Measurements from ENCODE around the gene SLC2A8. TPM values are rescaled to one million over a fixed set of nuclear protein-coding genes. Genes with fewer than 3 reads are reported as not detected.

SLC2A8 gene
- total RNA-seq, 3 donors from 2014 or later: 1.9 to 3.2 (median 3.0) TPM

- DNase-seq (no peak), ATAC-seq (no peak)
- Mint-ChIP-seq H3K4me3 (no peak overlapping the region), H3K9me3 (no peaks in the 10 kb centered on the region), H3K36me3 (ENCODE audit: insufficient read depth) (no peaks in the 10 kb centered on the region), H3K4me1 (ENCODE audit: low read depth) (peaks cover 3% of the 10 kb centered on the region), H3K27me3 (ENCODE audit: low read depth) (peaks cover 30% of the 10 kb centered on the region)
Measured at GRCh38 chr9:127365461-127365860, 31.5 kb upstream of the SLC2A8 start.

GRCh38 chr9:127366594-127366993, 30.4 kb upstream of the SLC2A8 start:
- Mint-ChIP-seq H3K27me3 (ENCODE audit: low read depth) (peaks cover 40% of the 10 kb centered on the region), H3K4me3 (no peak overlapping the region), H3K9me3 (no peaks in the 10 kb centered on the region), H3K36me3 (ENCODE audit: insufficient read depth) (no peaks in the 10 kb centered on the region), H3K4me1 (ENCODE audit: low read depth) (peaks cover under 1% of the 10 kb centered on the region)
- DNase-seq (no peak), ATAC-seq (no peak)

- no peaks in the 10 kb centered on the region for H3K4me1 Mint-ChIP-seq (ENCODE audit: low read depth)
- ATAC-seq (no peak), DNase-seq (no peak)
- H3K9me3 Mint-ChIP-seq: no peaks in the 10 kb centered on the region
- peaks cover 48% of the 10 kb centered on the region for H3K27me3 Mint-ChIP-seq (ENCODE audit: low read depth)
- H3K36me3 Mint-ChIP-seq (ENCODE audit: insufficient read depth): no peaks in the 10 kb centered on the region
- no peak overlapping the region for H3K4me3 Mint-ChIP-seq
Measured at GRCh38 chr9:127368852-127369402, 28.0 kb upstream of the SLC2A8 start.

DNA sequence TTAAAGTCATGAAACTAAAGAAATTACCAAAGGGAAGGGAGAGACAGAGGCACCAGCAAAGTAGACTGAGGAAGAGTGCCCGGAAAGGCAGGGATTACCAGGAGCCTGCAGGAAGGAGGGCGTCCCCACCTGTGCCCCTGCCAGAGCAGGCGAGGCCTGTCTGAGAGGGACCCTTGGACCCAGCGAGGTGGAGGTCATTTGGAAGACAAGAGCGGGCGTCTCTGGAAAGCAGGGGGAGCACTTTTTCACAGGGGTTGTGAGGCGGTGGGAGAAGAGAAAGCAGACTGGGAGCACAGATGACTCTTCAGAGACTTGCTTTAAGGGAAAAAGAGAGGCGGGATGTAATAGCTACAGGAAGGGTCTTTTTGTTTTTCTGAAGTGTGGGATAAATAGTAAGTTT, 27.5 kb upstream of the SLC2A8 start:
- Mint-ChIP-seq H3K36me3 (ENCODE audit: insufficient read depth) (no peaks in the 10 kb centered on the region), H3K4me3 (no peak overlapping the region), H3K9me3 (no peaks in the 10 kb centered on the region), H3K4me1 (ENCODE audit: low read depth) (no peaks in the 10 kb centered on the region), H3K27me3 (ENCODE audit: low read depth) (peaks cover 51% of the 10 kb centered on the region)
- no peak for ATAC-seq
- no peak for DNase-seq

- Mint-ChIP-seq H3K4me1 (ENCODE audit: low read depth) (no peaks in the 10 kb centered on the region), H3K36me3 (ENCODE audit: insufficient read depth) (no peaks in the 10 kb centered on the region), H3K27me3 (ENCODE audit: low read depth) (peaks cover 53% of the 10 kb centered on the region), H3K9me3 (no peaks in the 10 kb centered on the region), H3K4me3 (no peak overlapping the region)
- no peak for ATAC-seq
- DNase-seq: no peak
Measured at GRCh38 chr9:127370147-127370579, 26.8 kb upstream of the SLC2A8 start.

- H3K9me3 Mint-ChIP-seq: no peaks in the 10 kb centered on the region
- H3K27me3 Mint-ChIP-seq (ENCODE audit: low read depth): peaks cover 61% of the 10 kb centered on the region
- ATAC-seq (no peak), DNase-seq (no peak)
- H3K4me3 Mint-ChIP-seq: no peak overlapping the region
- no peaks in the 10 kb centered on the region for H3K4me1 Mint-ChIP-seq (ENCODE audit: low read depth)
- H3K36me3 Mint-ChIP-seq (ENCODE audit: insufficient read depth): no peaks in the 10 kb centered on the region
Measured at GRCh38 chr9:127370672-127371648, 26.0 kb upstream of the SLC2A8 start.

GRCh38 chr9:127380479-127380878, 16.5 kb upstream of the SLC2A8 start:
- Mint-ChIP-seq H3K4me3 (no peak overlapping the region), H3K36me3 (ENCODE audit: insufficient read depth) (peaks cover 2% of the 10 kb centered on the region), H3K9me3 (peaks cover 10% of the 10 kb centered on the region), H3K27me3 (ENCODE audit: low read depth) (peaks cover 57% of the 10 kb centered on the region), H3K4me1 (ENCODE audit: low read depth) (no peaks in the 10 kb centered on the region)
- DNase-seq (no peak), ATAC-seq (no peak)

DNA sequence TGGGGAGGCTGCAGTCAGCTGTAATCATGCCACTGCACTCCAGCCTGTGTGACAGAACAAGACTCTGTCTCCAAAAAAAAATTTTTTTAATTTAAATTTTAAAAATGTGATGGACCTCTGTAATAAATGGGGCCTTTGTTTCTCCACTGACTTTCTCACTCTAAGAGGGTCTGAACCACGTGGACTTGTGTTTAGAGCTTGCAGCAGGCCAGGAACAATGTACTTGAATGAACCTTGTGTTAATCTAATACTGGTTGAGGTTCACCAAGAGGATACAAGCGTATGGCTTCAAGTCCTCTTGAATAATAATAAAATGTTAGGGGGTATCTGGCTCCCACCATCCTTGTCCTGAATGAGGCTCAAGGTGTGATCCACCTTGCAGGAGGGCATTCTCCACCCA, 14.4 kb upstream of the SLC2A8 start:
- Mint-ChIP-seq H3K27me3 (ENCODE audit: low read depth) (peaks cover 63% of the 10 kb centered on the region), H3K9me3 (peaks cover 10% of the 10 kb centered on the region), H3K36me3 (ENCODE audit: insufficient read depth) (peaks cover 2% of the 10 kb centered on the region), H3K4me1 (ENCODE audit: low read depth) (no peaks in the 10 kb centered on the region), H3K4me3 (no peak overlapping the region)
- DNase-seq (no peak), ATAC-seq (no peak)

GRCh38 chr9:127384016-127384730, 12.8 kb upstream of the SLC2A8 start:
- H3K27me3 Mint-ChIP-seq (ENCODE audit: low read depth): peaks cover 61% of the 10 kb centered on the region
- peaks cover 15% of the 10 kb centered on the region for H3K4me1 Mint-ChIP-seq (ENCODE audit: low read depth)
- DNase-seq (no peak), ATAC-seq (no peak)
- peaks cover 7% of the 10 kb centered on the region for H3K9me3 Mint-ChIP-seq
- H3K36me3 Mint-ChIP-seq (ENCODE audit: insufficient read depth): peaks cover 2% of the 10 kb centered on the region
- H3K4me3 Mint-ChIP-seq: no peak overlapping the region

DNA sequence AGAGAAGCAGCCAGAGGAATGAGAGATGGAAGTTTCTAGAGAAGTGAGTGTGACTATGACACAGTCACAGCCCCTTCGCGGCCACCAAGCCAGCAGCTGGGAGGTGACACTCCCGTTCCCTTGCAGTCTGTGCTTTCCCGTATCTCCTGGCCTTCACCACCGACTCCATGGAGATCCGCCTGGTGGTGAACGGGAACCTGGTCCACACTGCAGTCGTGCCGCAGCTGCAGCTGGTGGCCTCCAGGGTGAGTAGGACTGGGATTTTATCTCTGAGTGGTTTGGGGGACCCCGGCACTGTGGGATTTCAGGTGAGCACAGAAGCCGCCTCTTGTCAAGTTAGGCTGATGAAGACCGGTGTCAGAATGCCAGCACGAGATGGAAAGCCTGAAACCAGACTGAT, 12.1 kb upstream of the SLC2A8 start:
- no peaks in the 10 kb centered on the region for H3K9me3 Mint-ChIP-seq
- ATAC-seq (no peak), DNase-seq (no peak)
- peaks cover 2% of the 10 kb centered on the region for H3K36me3 Mint-ChIP-seq (ENCODE audit: insufficient read depth)
- H3K4me3 Mint-ChIP-seq: no peak overlapping the region
- H3K27me3 Mint-ChIP-seq (ENCODE audit: low read depth): peaks cover 58% of the 10 kb centered on the region
- H3K4me1 Mint-ChIP-seq (ENCODE audit: low read depth): peaks cover 19% of the 10 kb centered on the region

GRCh38 chr9:127386249-127386648, 10.7 kb upstream of the SLC2A8 start:
- H3K36me3 Mint-ChIP-seq (ENCODE audit: insufficient read depth): no peaks in the 10 kb centered on the region
- DNase-seq (no peak), ATAC-seq (no peak)
- H3K4me1 Mint-ChIP-seq (ENCODE audit: low read depth): peaks cover 21% of the 10 kb centered on the region
- H3K9me3 Mint-ChIP-seq: no peaks in the 10 kb centered on the region
- H3K4me3 Mint-ChIP-seq: no peak overlapping the region
- peaks cover 59% of the 10 kb centered on the region for H3K27me3 Mint-ChIP-seq (ENCODE audit: low read depth)

DNA sequence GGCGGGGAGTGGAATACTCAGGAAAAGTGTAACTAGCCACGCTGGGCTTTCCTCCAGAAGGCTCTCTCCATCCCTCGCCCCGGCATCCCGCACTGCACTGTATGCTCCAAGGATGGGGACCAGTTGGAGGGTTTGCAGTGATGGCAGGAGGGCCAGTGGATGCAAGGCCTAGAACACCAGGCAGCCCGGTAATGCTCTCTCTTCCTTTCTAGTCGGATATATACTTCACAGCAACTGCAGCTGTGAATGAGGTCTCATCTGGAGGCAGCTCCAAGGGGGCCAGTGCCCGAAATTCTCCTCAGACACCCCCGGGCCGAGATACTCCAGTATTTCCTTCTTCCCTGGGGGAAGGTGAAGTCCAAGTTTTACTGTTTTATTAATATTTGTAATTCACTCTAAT, 10.0 kb upstream of the SLC2A8 start:
- peaks cover 62% of the 10 kb centered on the region for H3K27me3 Mint-ChIP-seq (ENCODE audit: low read depth)
- no peak for ATAC-seq
- H3K36me3 Mint-ChIP-seq (ENCODE audit: insufficient read depth): no peaks in the 10 kb centered on the region
- H3K4me1 Mint-ChIP-seq (ENCODE audit: low read depth): peaks cover 21% of the 10 kb centered on the region
- H3K4me3 Mint-ChIP-seq: no peak overlapping the region
- no peaks in the 10 kb centered on the region for H3K9me3 Mint-ChIP-seq
- DNase-seq: no peak

DNA sequence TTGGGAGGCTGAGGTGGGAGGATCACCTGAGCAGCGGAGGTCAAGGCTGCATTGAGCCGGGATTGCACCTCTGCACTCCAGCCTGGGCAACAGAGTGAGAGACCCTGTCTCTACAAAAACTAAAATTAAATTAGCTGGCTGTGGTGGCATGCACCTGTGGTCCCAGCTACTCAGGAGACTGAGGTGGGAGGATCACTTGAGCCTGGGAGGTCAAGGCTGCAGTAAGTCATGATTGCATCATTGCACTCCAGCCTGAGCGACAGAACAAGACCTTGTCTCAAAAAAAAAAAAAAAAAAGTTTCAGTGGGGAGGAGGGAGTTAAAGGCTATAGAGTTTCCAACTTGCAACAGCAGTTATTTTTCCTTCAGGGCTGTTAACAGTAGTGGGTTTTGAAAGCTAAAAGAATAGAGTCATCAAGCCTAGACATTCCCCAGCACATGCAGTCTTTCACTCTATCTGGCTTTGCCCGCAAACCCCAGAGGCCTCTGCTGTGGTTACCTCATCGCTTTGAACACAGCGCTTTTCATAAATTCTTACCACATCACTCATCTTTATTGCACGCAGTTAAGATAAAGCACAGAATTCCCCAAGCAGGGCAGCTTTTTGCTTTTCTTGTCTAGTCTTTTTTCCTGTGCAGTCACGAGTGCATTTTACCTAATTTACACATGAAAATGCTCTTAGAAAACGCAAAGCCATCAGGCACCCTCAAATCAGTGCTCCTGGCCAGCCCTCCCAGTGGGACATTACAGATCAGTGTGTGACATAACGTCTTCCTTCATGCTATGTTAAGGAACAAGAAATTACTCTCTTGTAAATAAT, 8.7 kb upstream of the SLC2A8 start:
- DNase-seq (peak; percentile 78), ATAC-seq (peak; percentile 99 to 100)
- H3K36me3 Mint-ChIP-seq (ENCODE audit: insufficient read depth): no peaks in the 10 kb centered on the region
- peaks cover 21% of the 10 kb centered on the region for H3K4me1 Mint-ChIP-seq (ENCODE audit: low read depth)
- peak overlapping the region; percentile 7 for H3K4me3 Mint-ChIP-seq
- no peaks in the 10 kb centered on the region for H3K9me3 Mint-ChIP-seq
- H3K27me3 Mint-ChIP-seq (ENCODE audit: low read depth): peaks cover 67% of the 10 kb centered on the region

DNA sequence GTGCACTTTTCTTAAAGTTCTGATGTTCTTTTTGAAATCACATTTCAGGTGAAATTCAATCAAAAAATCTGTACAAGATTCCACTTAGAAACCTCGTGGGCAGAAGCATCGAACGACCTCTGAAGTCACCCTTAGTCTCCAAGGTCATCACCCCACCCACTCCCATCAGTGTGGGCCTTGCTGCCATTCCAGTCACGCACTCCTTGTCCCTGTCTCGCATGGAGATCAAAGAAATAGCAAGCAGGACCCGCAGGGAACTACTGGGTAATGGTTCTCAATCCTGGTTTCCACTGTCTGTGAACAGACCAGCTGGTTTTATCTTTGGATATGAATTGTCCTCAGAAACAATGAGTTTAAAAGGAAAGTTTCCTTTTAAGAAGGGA, 8.1 kb upstream of the SLC2A8 start:
- Mint-ChIP-seq H3K4me3 (peak overlapping the region; percentile 7), H3K27me3 (ENCODE audit: low read depth) (peaks cover 68% of the 10 kb centered on the region), H3K36me3 (ENCODE audit: insufficient read depth) (no peaks in the 10 kb centered on the region)

More for the DNA sequence above, 8.1 kb upstream of the SLC2A8 start:
- DNase-seq: no peak
- Mint-ChIP-seq H3K9me3 (no peaks in the 10 kb centered on the region), H3K4me1 (ENCODE audit: low read depth) (peaks cover 21% of the 10 kb centered on the region)
- no peak for ATAC-seq
